MM.1S (cell line): Measurements from ENCODE around the gene C1QTNF6.

Experiments
- DNase-seq: peaks from one replicate; pipeline ENCODE4 v3.0.0-alpha.2; 2015
- H2AFZ ChIP-seq: fragments of 300-600 bp; sonication (generic); 2 replicates; pipeline ENCODE4 v1.6.0; 2016; ENCODE audit warnings: antibody characterized with exemption, low read length
- H3F3A ChIP-seq: fragments of 300-600 bp; sonication (generic); 2 replicates; pipeline ENCODE4 v1.6.1; 2016; ENCODE audit warnings: mild to moderate bottlenecking, antibody characterized with exemption, low read length, moderate library complexity, mixed read lengths; ENCODE audit not compliant: insufficient read depth
- H3K27ac ChIP-seq: fragments of 300-600 bp; sonication (generic); 2 replicates; pipeline ENCODE4 v1.5.1; 2016; ENCODE audit warnings: mild to moderate bottlenecking, low read length
- H3K27me3 ChIP-seq: fragments of 300-600 bp; sonication (generic); replicated peaks from 2 replicates; pipeline ENCODE4 v1.6.0; 2016; ENCODE audit warnings: low read length; ENCODE audit not compliant: insufficient read depth
- H3K36me3 ChIP-seq: fragments of 300-600 bp; sonication (generic); replicated peaks from 2 replicates; pipeline ENCODE4 v1.6.1; 2016; ENCODE audit warnings: mild to moderate bottlenecking, low read length, mixed read lengths; ENCODE audit not compliant: insufficient read depth
- H3K4me1 ChIP-seq: fragments of 300-600 bp; sonication (generic); 2 replicates; pipeline ENCODE4 v1.6.1; 2016; ENCODE audit warnings: low read length, mixed read lengths
- H3K4me2 ChIP-seq: fragments of 300-600 bp; sonication (generic); 2 replicates; pipeline ENCODE4 v1.6.0; 2016; ENCODE audit warnings: low read depth, low read length
- H3K4me3 ChIP-seq: fragments of 300-600 bp; sonication (generic); 2 replicates; pipeline ENCODE4 v1.5.1; 2016; ENCODE audit warnings: low read length, mixed read lengths
- H3K79me2 ChIP-seq: fragments of 300-600 bp; sonication (generic); 2 replicates; pipeline ENCODE4 v1.6.1; 2016; ENCODE audit warnings: mixed run types, low read length, mixed read lengths
- H3K9ac ChIP-seq: fragments of 300-600 bp; sonication (generic); 2 replicates; pipeline ENCODE4 v1.6.1; 2016; ENCODE audit warnings: low read length, mixed read lengths
- H3K9me2 ChIP-seq: fragments of 300-600 bp; sonication (generic); replicated peaks from 2 replicates; pipeline ENCODE4 v1.6.1; 2016; ENCODE audit warnings: mild to moderate bottlenecking, low read length, mixed read lengths; ENCODE audit not compliant: insufficient read depth
- H3K9me3 ChIP-seq: fragments of 300-600 bp; sonication (generic); replicated peaks from 2 replicates; pipeline ENCODE4 v1.6.1; 2016; ENCODE audit warnings: mild to moderate bottlenecking, low read length, mixed read lengths; ENCODE audit not compliant: insufficient read depth
- H4K20me1 ChIP-seq: fragments of 300-600 bp; sonication (generic); 2 replicates; pipeline ENCODE4 v1.6.1; 2016; ENCODE audit warnings: mild to moderate bottlenecking, low read length, moderate library complexity, mixed read lengths; ENCODE audit not compliant: insufficient read depth
- EZH2 ChIP-seq: fragments of 300-600 bp; sonication (generic); optimal IDR thresholded peaks from 2 replicates; pipeline ENCODE3; 2017; ENCODE audit warnings: low read depth, mild to moderate bottlenecking, antibody characterized with exemption, low read length, mixed read lengths
- EZH2phosphoT487 ChIP-seq: fragments of 300-600 bp; sonication (generic); IDR thresholded peaks from 2 replicates; pipeline ENCODE4 v1.6.1; 2018; ENCODE audit warnings: antibody characterized with exemption, low read length
- TF ChIP-seq, protein P1 (sequence below): fragments of 300-600 bp; sonication (generic); IDR thresholded peaks from 2 replicates; pipeline ENCODE4 v1.5.1; 2016; ENCODE audit warnings: antibody characterized with exemption, low read length, mixed read lengths

C1QTNF6 gene

GRCh38 chr22:37185646-37186227 lies 2.3 kb downstream of the C1QTNF6 start:
- H2AFZ ChIP-seq = no peak overlapping the region
- no peaks in the 10 kb centered on the region for H3K27me3 ChIP-seq
- H3K36me3 ChIP-seq = no peaks in the 10 kb centered on the region
- H3K27ac ChIP-seq = no peak overlapping the region
- no peak overlapping the region for H3K4me3 ChIP-seq
- TF ChIP-seq, protein P1, sequence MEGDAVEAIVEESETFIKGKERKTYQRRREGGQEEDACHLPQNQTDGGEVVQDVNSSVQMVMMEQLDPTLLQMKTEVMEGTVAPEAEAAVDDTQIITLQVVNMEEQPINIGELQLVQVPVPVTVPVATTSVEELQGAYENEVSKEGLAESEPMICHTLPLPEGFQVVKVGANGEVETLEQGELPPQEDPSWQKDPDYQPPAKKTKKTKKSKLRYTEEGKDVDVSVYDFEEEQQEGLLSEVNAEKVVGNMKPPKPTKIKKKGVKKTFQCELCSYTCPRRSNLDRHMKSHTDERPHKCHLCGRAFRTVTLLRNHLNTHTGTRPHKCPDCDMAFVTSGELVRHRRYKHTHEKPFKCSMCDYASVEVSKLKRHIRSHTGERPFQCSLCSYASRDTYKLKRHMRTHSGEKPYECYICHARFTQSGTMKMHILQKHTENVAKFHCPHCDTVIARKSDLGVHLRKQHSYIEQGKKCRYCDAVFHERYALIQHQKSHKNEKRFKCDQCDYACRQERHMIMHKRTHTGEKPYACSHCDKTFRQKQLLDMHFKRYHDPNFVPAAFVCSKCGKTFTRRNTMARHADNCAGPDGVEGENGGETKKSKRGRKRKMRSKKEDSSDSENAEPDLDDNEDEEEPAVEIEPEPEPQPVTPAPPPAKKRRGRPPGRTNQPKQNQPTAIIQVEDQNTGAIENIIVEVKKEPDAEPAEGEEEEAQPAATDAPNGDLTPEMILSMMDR = no peak
- TF ChIP-seq EZH2 (no peak), EZH2phosphoT487 (no peak)
- H3K9me3 ChIP-seq = no peaks in the 10 kb centered on the region
- no peaks in the 10 kb centered on the region for H3K9me2 ChIP-seq
- no peak overlapping the region for H3K9ac ChIP-seq
- 0 out of 2 replicates have a peak, but pooled peaks cover 7% of the 10 kb centered on the region for H3F3A ChIP-seq
- no peaks in the 10 kb centered on the region for H3K79me2 ChIP-seq
- peaks cover 8% of the 10 kb centered on the region; the same call in 1 of the 2 replicates for H3K4me1 ChIP-seq
- DNase-seq = no peak
- no peaks in the 10 kb centered on the region for H4K20me1 ChIP-seq
- H3K4me2 ChIP-seq = no peak overlapping the region

- H3K36me3 ChIP-seq = no peaks in the 10 kb centered on the region
Observed at GRCh38 chr22:37184816-37185541, 3.1 kb downstream of the C1QTNF6 start.

GRCh38 chr22:37184380-37184755 lies 3.7 kb downstream of the C1QTNF6 start:
- Histone ChIP-seq H3K79me2 (no peaks in the 10 kb centered on the region), H3K4me1 (peaks cover 8% of the 10 kb centered on the region; the same call in 1 of the 2 replicates), H3K4me3 (no peak overlapping the region), H3K4me2 (no peak overlapping the region), H3K27ac (no peak overlapping the region), H3K9ac (no peak overlapping the region), H4K20me1 (no peaks in the 10 kb centered on the region), H2AFZ (no peak overlapping the region), H3F3A (0 out of 2 replicates have a peak, but pooled peaks cover 7% of the 10 kb centered on the region), H3K27me3 (no peaks in the 10 kb centered on the region), H3K36me3 (no peaks in the 10 kb centered on the region), H3K9me3 (no peaks in the 10 kb centered on the region), H3K9me2 (no peaks in the 10 kb centered on the region)
- no peak for DNase-seq
- TF ChIP-seq, protein P1 = no peak
- TF ChIP-seq EZH2phosphoT487 = no peak
- no peak for TF ChIP-seq EZH2

More at GRCh38 chr22:37184816-37185541, 3.1 kb downstream of the C1QTNF6 start:
- Histone ChIP-seq H3K9me2 (no peaks in the 10 kb centered on the region), H3K9ac (no peak overlapping the region), H4K20me1 (no peaks in the 10 kb centered on the region), H3K27me3 (no peaks in the 10 kb centered on the region), H2AFZ (no peak overlapping the region), H3K27ac (no peak overlapping the region), H3F3A (0 out of 2 replicates have a peak, but pooled peaks cover 7% of the 10 kb centered on the region), H3K4me3 (no peak overlapping the region), H3K79me2 (no peaks in the 10 kb centered on the region), H3K4me2 (no peak overlapping the region), H3K9me3 (no peaks in the 10 kb centered on the region), H3K4me1 (peaks cover 8% of the 10 kb centered on the region; the same call in 1 of the 2 replicates)
- no peak for TF ChIP-seq EZH2
- TF ChIP-seq, protein P1 = no peak
- TF ChIP-seq EZH2phosphoT487 = no peak
- no peak for DNase-seq
